ENCODE results near the gene DPYSL3. TPM values are rescaled to one million over a fixed set of nuclear protein-coding genes. Genes with fewer than 3 reads are reported as not detected.

The DPYSL3 gene
- polyA plus RNA-seq, 1 donor from 2014 or later = 689 TPM

DNA sequence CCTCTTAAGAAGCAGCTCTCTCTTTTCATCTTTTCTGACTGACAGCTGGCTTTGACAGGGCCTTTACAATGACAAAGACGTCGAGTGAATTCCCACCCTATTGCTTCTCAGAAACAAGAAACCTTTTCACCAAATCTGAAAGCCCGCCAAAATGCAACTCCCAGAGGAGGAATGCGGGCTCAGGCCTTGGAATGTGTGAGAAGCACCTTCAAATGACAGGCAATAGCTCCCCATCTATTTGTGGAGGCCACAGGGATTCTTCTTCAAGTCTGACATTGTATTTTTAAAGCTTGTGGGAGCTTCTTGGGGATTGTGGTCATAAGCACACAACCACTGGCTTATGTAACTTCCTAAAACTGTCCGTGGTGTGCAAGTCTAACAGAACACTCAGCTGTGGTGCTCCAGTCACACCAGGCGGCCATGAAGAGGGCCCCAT lies 72.7 kb downstream of the DPYSL3 start:
- Histone ChIP-seq H3K36me3 (ENCODE audit: insufficient read depth, low read length) (peaks cover 15% of the 10 kb centered on the region), H2AFZ (ENCODE audit: low read depth, low read length) (no peak overlapping the region), H3K4me3 (ENCODE audit: low read length) (peak overlapping the region; percentile 38), H3K9ac (ENCODE audit: low read length) (no peak overlapping the region), H3K27me3 (ENCODE audit: insufficient read depth, low read depth, low read length) (no peaks in the 10 kb centered on the region), H3K79me2 (replicated peaks; ENCODE audit: insufficient read depth, low read length) (peaks cover 97% of the 10 kb centered on the region), H3K9me2 (ENCODE audit: insufficient read depth, low read length) (no peaks in the 10 kb centered on the region), H3K4me2 (ENCODE audit: low read length) (no peak overlapping the region), H3K27ac (ENCODE audit: low read length) (peak overlapping the region; percentile 51), H3K9me3 (ENCODE audit: low read length) (no peaks in the 10 kb centered on the region), H4K20me1 (ENCODE audit: insufficient read depth) (peaks cover 87% of the 10 kb centered on the region), H3F3A (ENCODE audit: insufficient read depth, low read length, poor library complexity, severe bottlenecking) (peaks cover 6% of the 10 kb centered on the region)
- TF ChIP-seq EP300 (conservative IDR thresholded peaks at IDR 0.05; ENCODE audit: poor library complexity, severe bottlenecking) (peak; percentile 56), SMC3 (conservative IDR thresholded peaks at IDR 0.05; ENCODE audit: poor library complexity) (no peak)

DNA sequence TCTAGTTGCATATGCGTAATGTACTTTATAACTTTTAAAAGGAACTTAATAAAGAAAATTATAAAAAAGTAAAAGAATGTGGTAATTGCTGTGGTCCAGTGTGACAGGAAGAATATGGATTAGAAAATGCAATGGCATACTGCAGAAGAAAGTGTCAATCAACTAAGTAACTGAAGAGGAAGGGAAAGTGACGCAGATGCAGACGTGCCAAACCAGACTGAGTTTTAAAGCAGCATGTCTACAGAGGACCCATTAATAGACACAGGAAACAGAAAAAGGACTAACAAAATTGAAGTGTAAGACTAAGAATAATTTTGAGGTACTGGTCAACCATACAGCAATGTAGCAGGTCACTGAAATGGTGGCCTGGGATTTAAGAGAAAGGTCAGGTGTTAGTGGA lies 73.3 kb downstream of the DPYSL3 start:
- H4K20me1 ChIP-seq (ENCODE audit: insufficient read depth) = peaks cover 87% of the 10 kb centered on the region
- H3K27ac ChIP-seq (ENCODE audit: low read length) = peak overlapping the region; percentile 51
- H3K79me2 ChIP-seq (replicated peaks; ENCODE audit: insufficient read depth, low read length) = peaks cover 97% of the 10 kb centered on the region
- no peaks in the 10 kb centered on the region for H3K9me3 ChIP-seq (ENCODE audit: low read length)
- H2AFZ ChIP-seq (ENCODE audit: low read depth, low read length) = no peak overlapping the region
- H3K4me3 ChIP-seq (ENCODE audit: low read length) = peak overlapping the region; percentile 38
- peaks cover 6% of the 10 kb centered on the region for H3F3A ChIP-seq (ENCODE audit: insufficient read depth, low read length, poor library complexity, severe bottlenecking)
- H3K9me2 ChIP-seq (ENCODE audit: insufficient read depth, low read length) = no peaks in the 10 kb centered on the region
- peak overlapping the region; percentile 7 for H3K4me2 ChIP-seq (ENCODE audit: low read length)
- H3K9ac ChIP-seq (ENCODE audit: low read length) = no peak overlapping the region
- no peaks in the 10 kb centered on the region for H3K27me3 ChIP-seq (ENCODE audit: insufficient read depth, low read depth, low read length)
- H3K36me3 ChIP-seq (ENCODE audit: insufficient read depth, low read length) = peaks cover 11% of the 10 kb centered on the region
- TF ChIP-seq POLR2AphosphoS5 (IDR thresholded peaks at IDR 0.05) (no peak), TAF1 (IDR thresholded peaks at IDR 0.05; ENCODE audit: low read depth) (no peak), EZH2 (IDR thresholded peaks at IDR 0.05; ENCODE audit: borderline replicate concordance, insufficient read depth, low read length, poor library complexity, severe bottlenecking) (no peak), RAD21 (conservative IDR thresholded peaks at IDR 0.05) (no peak), MXI1 (conservative IDR thresholded peaks at IDR 0.05; ENCODE audit: poor library complexity, severe bottlenecking) (no peak), SMC3 (conservative IDR thresholded peaks at IDR 0.05; ENCODE audit: poor library complexity) (no peak), EP300 (conservative IDR thresholded peaks at IDR 0.05; ENCODE audit: poor library complexity, severe bottlenecking) (no peak)
- TF ChIP-seq, protein P1, sequence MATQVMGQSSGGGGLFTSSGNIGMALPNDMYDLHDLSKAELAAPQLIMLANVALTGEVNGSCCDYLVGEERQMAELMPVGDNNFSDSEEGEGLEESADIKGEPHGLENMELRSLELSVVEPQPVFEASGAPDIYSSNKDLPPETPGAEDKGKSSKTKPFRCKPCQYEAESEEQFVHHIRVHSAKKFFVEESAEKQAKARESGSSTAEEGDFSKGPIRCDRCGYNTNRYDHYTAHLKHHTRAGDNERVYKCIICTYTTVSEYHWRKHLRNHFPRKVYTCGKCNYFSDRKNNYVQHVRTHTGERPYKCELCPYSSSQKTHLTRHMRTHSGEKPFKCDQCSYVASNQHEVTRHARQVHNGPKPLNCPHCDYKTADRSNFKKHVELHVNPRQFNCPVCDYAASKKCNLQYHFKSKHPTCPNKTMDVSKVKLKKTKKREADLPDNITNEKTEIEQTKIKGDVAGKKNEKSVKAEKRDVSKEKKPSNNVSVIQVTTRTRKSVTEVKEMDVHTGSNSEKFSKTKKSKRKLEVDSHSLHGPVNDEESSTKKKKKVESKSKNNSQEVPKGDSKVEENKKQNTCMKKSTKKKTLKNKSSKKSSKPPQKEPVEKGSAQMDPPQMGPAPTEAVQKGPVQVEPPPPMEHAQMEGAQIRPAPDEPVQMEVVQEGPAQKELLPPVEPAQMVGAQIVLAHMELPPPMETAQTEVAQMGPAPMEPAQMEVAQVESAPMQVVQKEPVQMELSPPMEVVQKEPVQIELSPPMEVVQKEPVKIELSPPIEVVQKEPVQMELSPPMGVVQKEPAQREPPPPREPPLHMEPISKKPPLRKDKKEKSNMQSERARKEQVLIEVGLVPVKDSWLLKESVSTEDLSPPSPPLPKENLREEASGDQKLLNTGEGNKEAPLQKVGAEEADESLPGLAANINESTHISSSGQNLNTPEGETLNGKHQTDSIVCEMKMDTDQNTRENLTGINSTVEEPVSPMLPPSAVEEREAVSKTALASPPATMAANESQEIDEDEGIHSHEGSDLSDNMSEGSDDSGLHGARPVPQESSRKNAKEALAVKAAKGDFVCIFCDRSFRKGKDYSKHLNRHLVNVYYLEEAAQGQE (IDR thresholded peaks at IDR 0.05; ENCODE audit: borderline replicate concordance) = no peak

DNA sequence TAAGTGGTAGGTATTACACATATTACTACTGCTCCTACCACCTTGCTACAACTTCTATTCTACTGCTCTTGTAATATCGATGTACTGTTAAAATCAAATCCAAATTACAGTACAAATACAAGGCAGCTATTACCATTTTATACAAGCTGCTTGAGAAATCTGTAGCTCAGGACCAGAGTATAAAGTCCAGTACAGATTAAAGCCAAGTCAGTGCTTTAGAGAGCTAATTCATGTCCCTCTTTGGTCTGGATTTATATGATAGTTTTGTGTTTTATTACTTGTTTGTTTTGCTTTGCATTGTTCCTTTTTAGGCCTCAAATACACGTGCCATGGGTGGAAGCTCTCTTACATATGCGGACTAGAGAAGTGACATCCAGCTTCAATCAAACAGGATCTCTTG lies 75.8 kb downstream of the DPYSL3 start:
- Histone ChIP-seq H3K9me3 (ENCODE audit: low read length) (no peaks in the 10 kb centered on the region), H3K79me2 (replicated peaks; ENCODE audit: insufficient read depth, low read length) (peaks cover 98% of the 10 kb centered on the region), H3K27me3 (ENCODE audit: insufficient read depth, low read depth, low read length) (no peaks in the 10 kb centered on the region), H3K27ac (ENCODE audit: low read length) (no peak overlapping the region), H3K4me2 (ENCODE audit: low read length) (no peak overlapping the region), H4K20me1 (ENCODE audit: insufficient read depth) (peaks cover 90% of the 10 kb centered on the region), H3K4me3 (ENCODE audit: low read length) (no peak overlapping the region), H3K9me2 (ENCODE audit: insufficient read depth, low read length) (no peaks in the 10 kb centered on the region), H2AFZ (ENCODE audit: low read depth, low read length) (no peak overlapping the region), H3K9ac (ENCODE audit: low read length) (no peak overlapping the region), H3F3A (ENCODE audit: insufficient read depth, low read length, poor library complexity, severe bottlenecking) (peaks cover 6% of the 10 kb centered on the region), H3K36me3 (ENCODE audit: insufficient read depth, low read length) (peaks cover 11% of the 10 kb centered on the region)
- TF ChIP-seq EP300 (conservative IDR thresholded peaks at IDR 0.05; ENCODE audit: poor library complexity, severe bottlenecking) (no peak), EZH2 (IDR thresholded peaks at IDR 0.05; ENCODE audit: borderline replicate concordance, insufficient read depth, low read length, poor library complexity, severe bottlenecking) (no peak), POLR2AphosphoS5 (IDR thresholded peaks at IDR 0.05) (no peak), TAF1 (IDR thresholded peaks at IDR 0.05; ENCODE audit: low read depth) (no peak), RAD21 (conservative IDR thresholded peaks at IDR 0.05) (no peak), MXI1 (conservative IDR thresholded peaks at IDR 0.05; ENCODE audit: poor library complexity, severe bottlenecking) (no peak)
- TF ChIP-seq, protein P2, sequence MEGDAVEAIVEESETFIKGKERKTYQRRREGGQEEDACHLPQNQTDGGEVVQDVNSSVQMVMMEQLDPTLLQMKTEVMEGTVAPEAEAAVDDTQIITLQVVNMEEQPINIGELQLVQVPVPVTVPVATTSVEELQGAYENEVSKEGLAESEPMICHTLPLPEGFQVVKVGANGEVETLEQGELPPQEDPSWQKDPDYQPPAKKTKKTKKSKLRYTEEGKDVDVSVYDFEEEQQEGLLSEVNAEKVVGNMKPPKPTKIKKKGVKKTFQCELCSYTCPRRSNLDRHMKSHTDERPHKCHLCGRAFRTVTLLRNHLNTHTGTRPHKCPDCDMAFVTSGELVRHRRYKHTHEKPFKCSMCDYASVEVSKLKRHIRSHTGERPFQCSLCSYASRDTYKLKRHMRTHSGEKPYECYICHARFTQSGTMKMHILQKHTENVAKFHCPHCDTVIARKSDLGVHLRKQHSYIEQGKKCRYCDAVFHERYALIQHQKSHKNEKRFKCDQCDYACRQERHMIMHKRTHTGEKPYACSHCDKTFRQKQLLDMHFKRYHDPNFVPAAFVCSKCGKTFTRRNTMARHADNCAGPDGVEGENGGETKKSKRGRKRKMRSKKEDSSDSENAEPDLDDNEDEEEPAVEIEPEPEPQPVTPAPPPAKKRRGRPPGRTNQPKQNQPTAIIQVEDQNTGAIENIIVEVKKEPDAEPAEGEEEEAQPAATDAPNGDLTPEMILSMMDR (IDR thresholded peaks at IDR 0.05; ENCODE audit: poor library complexity, severe bottlenecking) = no peak
- TF ChIP-seq, protein P1 (IDR thresholded peaks at IDR 0.05; ENCODE audit: borderline replicate concordance) = no peak
